HCT116 (cell line): ENCODE measurements around the gene LAMTOR4. TPM values are rescaled to one million over a fixed set of nuclear protein-coding genes. Genes with fewer than 3 reads are reported as not detected.
A peak's percentile ranks its signal among the peaks of the same experiment; 100 is the strongest.

Experiments used
- ATAC-seq: fragments of 200-7000 bp; cut with Tn5 transposase; 2 replicates; pipeline ENCODE4 v1.9.1; 2020; ENCODE audit warnings: mild to moderate bottlenecking, moderate library complexity
- BruUV-seq: library from RNA; stranded (reverse); fragments of 400-500 nt; replicated peaks from 2 replicates; lab custom pipeline; 2021; lab: Mats Ljungman, UMichigan
- CTCF ChIA-PET: fragments of 300-600 bp; sonication (Branson Sonifier 250); formaldehyde crosslinking; loops from one replicate; lab custom pipeline; 2021; ENCODE audit warnings: antibody characterized with exemption; lab: Charles Lee
- POLR2A ChIA-PET: fragments of 300-600, 350-600 bp; sonication (Branson Sonifier 250); formaldehyde crosslinking; loops from one replicate; lab custom pipeline; 2021; ENCODE audit warnings: antibody characterized with exemption; lab: Charles Lee
- RAD21 ChIA-PET, 2 experiments: fragments of 300-600 bp; sonication (Branson Sonifier 250); formaldehyde crosslinking; loops; one replicate each; lab custom pipeline; 2023; ENCODE audit warnings: low total read pairs in 2 of 2; ENCODE audit not compliant: uncharacterized antibody in 2 of 2, unreplicated experiment in 2 of 2, low non-redundant PET in 1 of 2; lab: Charles Lee
- DNase-seq: peaks from one replicate; pipeline ENCODE4 v3.0.0-alpha.2; 2010; ENCODE audit warnings: low read depth, low spot score
- H2AFZ ChIP-seq: fragments of 200-600 bp; shearing (Covaris generic), sonication (generic); 2 replicates; pipeline ENCODE4 v1.6.1; 2017; ENCODE audit warnings: low read depth, mixed run types, mixed read lengths, antibody characterized with exemption, low read length; ENCODE audit not compliant: poor library complexity, severe bottlenecking
- H3K27ac ChIP-seq: 2 replicates; pipeline ENCODE4 v1.5.1; 2012; ENCODE audit warnings: low read depth, low read length
- H3K27me3 ChIP-seq: fragments of 200-600 bp; sonication (generic); 2 replicates; pipeline ENCODE4 v1.6.1; 2016; ENCODE audit warnings: mixed run types, low read length, mixed read lengths; ENCODE audit not compliant: insufficient read depth
- H3K36me3 ChIP-seq, 2 experiments: fragments of 200-500 bp in 1 of 2; fragments of 200-600 bp in 1 of 2; sonication (Bioruptor generic) in 1 of 2; sonication (generic) in 1 of 2; 2 replicates each; pipeline versions ENCODE4 v1.5.1 to v1.6.1; 2014 to 2016; ENCODE audit warnings: low read length in 2 of 2, inconsistent platforms in 1 of 2, mixed read lengths in 1 of 2, mixed run types in 1 of 2; ENCODE audit not compliant: insufficient read depth in 2 of 2, control insufficient read depth in 1 of 2
- H3K4me1 ChIP-seq, 2 experiments: fragments of 200-600 bp in 1 of 2; sonication (generic) in 1 of 2; 2 replicates each; pipeline versions ENCODE4 v1.5.1 to v1.6.1; 2012 to 2017; ENCODE audit warnings: low read length in 2 of 2, inconsistent platforms in 1 of 2, mild to moderate bottlenecking in 1 of 2, mixed read lengths in 1 of 2, mixed run types in 1 of 2, moderate library complexity in 1 of 2; ENCODE audit not compliant: insufficient read depth in 2 of 2, control insufficient read depth in 1 of 2
- H3K4me2 ChIP-seq: fragments of 200-600 bp; sonication (generic); 2 replicates; pipeline ENCODE4 v1.6.1; 2017; ENCODE audit warnings: mixed run types, low read length, mixed read lengths
- H3K4me3 ChIP-seq, 2 experiments: fragments of 200-600 bp in 1 of 2; sonication (generic) in 1 of 2; replicated peaks in 1 of 2; 2 replicates each; pipeline ENCODE4 v1.5.1; 2011 to 2016; ENCODE audit warnings: low read length in 2 of 2, control low read depth in 1 of 2, low read depth in 1 of 2, mild to moderate bottlenecking in 1 of 2, mixed read lengths in 1 of 2, mixed run types in 1 of 2
- H3K79me2 ChIP-seq: fragments of 200-600 bp; sonication (generic); 2 replicates; pipeline ENCODE4 v1.6.1; 2017; ENCODE audit warnings: mild to moderate bottlenecking, mixed run types, low read length, moderate library complexity, mixed read lengths; ENCODE audit not compliant: insufficient read depth
- H3K9ac ChIP-seq: fragments of 200-600 bp; sonication (generic); 2 replicates; pipeline ENCODE4 v1.6.1; 2016; ENCODE audit warnings: low read length, mixed read lengths
- H3K9me2 ChIP-seq: fragments of 200-600 bp; sonication (generic), shearing (Covaris generic); 2 replicates; pipeline ENCODE4 v1.6.1; 2017; ENCODE audit warnings: mixed run types, mild to moderate bottlenecking, moderate library complexity; ENCODE audit not compliant: insufficient read depth
- H3K9me3 ChIP-seq, 2 experiments: fragments of 200-500 bp in 1 of 2; fragments of 200-600 bp in 1 of 2; sonication (Bioruptor generic) in 1 of 2; sonication (generic) in 1 of 2; 2 replicates each; pipeline ENCODE4 v1.6.1; 2014 to 2017; ENCODE audit warnings: low read length in 2 of 2, mixed read lengths in 2 of 2, inconsistent platforms in 1 of 2, low read depth in 1 of 2, mild to moderate bottlenecking in 1 of 2, mixed run types in 1 of 2, moderate library complexity in 1 of 2; ENCODE audit not compliant: control insufficient read depth in 1 of 2, insufficient read depth in 1 of 2
- H4K20me1 ChIP-seq: fragments of 200-600 bp; sonication (generic), shearing (Covaris generic); 2 replicates; pipeline ENCODE4 v1.6.1; 2017; ENCODE audit warnings: mixed run types, mild to moderate bottlenecking, moderate library complexity; ENCODE audit not compliant: insufficient read depth
- ATF3 ChIP-seq: IDR thresholded peaks from 2 replicates; pipeline ENCODE4 v1.6.1; 2012
- CBX3 ChIP-seq: IDR thresholded peaks from 2 replicates; pipeline ENCODE4 v1.6.1; 2012; ENCODE audit warnings: low read depth
- CEBPB ChIP-seq: IDR thresholded peaks from 2 replicates; pipeline ENCODE4 v1.6.1; 2012; ENCODE audit warnings: low read depth
- CTCF ChIP-seq, 3 experiments: fragments of 200-600 bp in 1 of 3; sonication (generic) in 1 of 3; IDR thresholded peaks in 2 of 3; conservative IDR thresholded peaks in 1 of 3; 2 replicates each; pipeline ENCODE4 v1.5.1; 2012 to 2017; ENCODE audit warnings: low read depth in 2 of 3, low read length in 2 of 3, antibody characterized with exemption in 1 of 3, borderline replicate concordance in 1 of 3, control low read depth in 1 of 3, mild to moderate bottlenecking in 1 of 3, mixed read lengths in 1 of 3, mixed run types in 1 of 3, moderate library complexity in 1 of 3; ENCODE audit not compliant: insufficient read depth in 1 of 3
- EGR1 ChIP-seq: IDR thresholded peaks from 2 replicates; pipeline ENCODE4 v1.6.1; 2012; ENCODE audit warnings: low read depth
- ELF1 ChIP-seq: IDR thresholded peaks from 2 replicates; pipeline ENCODE4 v1.6.1; 2012; ENCODE audit warnings: low read depth, borderline replicate concordance
- EZH2 ChIP-seq: fragments of 200-600 bp; sonication (generic); IDR thresholded peaks from 2 replicates; pipeline ENCODE4 v1.6.1; 2017; ENCODE audit warnings: antibody characterized with exemption, mixed run types
- EZH2phosphoT487 ChIP-seq: fragments of 200-600 bp; IDR thresholded peaks from 2 replicates; pipeline ENCODE4 v1.6.1; 2018; ENCODE audit warnings: antibody characterized with exemption, borderline replicate concordance
- FOSL1 ChIP-seq: IDR thresholded peaks from 2 replicates; pipeline ENCODE4 v1.6.1; 2012; ENCODE audit warnings: low read depth
- JUND ChIP-seq: IDR thresholded peaks from 2 replicates; pipeline ENCODE4 v1.6.1; 2012
- MAX ChIP-seq: IDR thresholded peaks from 2 replicates; pipeline ENCODE4 v1.6.1; 2012
- POLR2A ChIP-seq: IDR thresholded peaks from 2 replicates; pipeline ENCODE4 v1.7.0; 2011; ENCODE audit warnings: borderline replicate concordance; ENCODE audit not compliant: insufficient read depth, insufficient read length; ENCODE audit errors: extremely low read depth
- POLR2AphosphoS5 ChIP-seq: IDR thresholded peaks from 2 replicates; pipeline ENCODE4 v1.6.1; 2011; ENCODE audit warnings: mild to moderate bottlenecking, low read depth, low read length, moderate library complexity
- SIN3A ChIP-seq: IDR thresholded peaks from 2 replicates; pipeline ENCODE4 v1.6.1; 2012; ENCODE audit warnings: low read depth
- SP1 ChIP-seq: IDR thresholded peaks from 2 replicates; pipeline ENCODE4 v1.6.1; 2012; ENCODE audit warnings: low read depth
- SRF ChIP-seq: IDR thresholded peaks from 2 replicates; pipeline ENCODE4 v1.6.1; 2012; ENCODE audit warnings: low read depth
- TCF7L2 ChIP-seq: IDR thresholded peaks from 2 replicates; pipeline ENCODE4 v1.7.0; 2011; ENCODE audit warnings: borderline replicate concordance, inconsistent platforms; ENCODE audit not compliant: insufficient read depth, insufficient read length; ENCODE audit errors: extremely low read depth
- YY1 ChIP-seq: IDR thresholded peaks from 2 replicates; pipeline ENCODE4 v1.6.1; 2011; ENCODE audit warnings: low read length, low read depth, moderate library complexity, mild to moderate bottlenecking; ENCODE audit not compliant: insufficient replicate concordance; ENCODE audit errors: extremely low read depth
- ZBTB33 ChIP-seq: IDR thresholded peaks from 2 replicates; pipeline ENCODE4 v1.6.1; 2011; ENCODE audit warnings: mild to moderate bottlenecking, low read length, moderate library complexity; ENCODE audit not compliant: insufficient replicate concordance; ENCODE audit errors: extremely low read depth
- ZFX ChIP-seq: fragments of 450-650 bp; IDR thresholded peaks from 2 replicates; pipeline ENCODE4 v1.6.1; 2017
- ZNF274 ChIP-seq: fragments of 200-500 bp; sonication (Bioruptor generic); IDR thresholded peaks from 2 replicates; pipeline ENCODE4 v1.6.1; 2014; ENCODE audit warnings: mild to moderate bottlenecking, low read depth, low read length, inconsistent platforms
- intact Hi-C: fragments of 100-400 bp; cut with micrococcal nuclease; formaldehyde crosslinking; loops from 2 replicates; pipeline ENCODE4 v1.10.0; 2022
- total RNA-seq: library from RNA; stranded (reverse); gene quantifications from one replicate; pipeline ENCODE4 v1.2.1, GENCODE V29; 2021; ENCODE audit not compliant: unreplicated experiment

LAMTOR4 gene
- total RNA-seq, 1 experiment from 2014 or later, result 152 TPM

- BruUV-seq, result TSS peak; percentile 66
Measured at GRCh38 chr7:100119072-100119969, 29.4 kb upstream of the LAMTOR4 start, which contains the start of the genes CNPY4 and TAF6. TSS of gene CNPY4 (plus strand) at chr7:100119634. CDS start at chr7:100119745, 111 bp downstream. TSS of gene TAF6 (minus strand) at chr7:100119358. CDS start at chr7:100114209, 5,149 bp downstream.

More at GRCh38 chr7:100119072-100119969, 29.4 kb upstream of the LAMTOR4 start, which contains the start of the genes CNPY4 and TAF6:
- Histone ChIP-seq H3K4me3 (peak within 1 kb of the TSS; percentile 90 to 99), H3K27me3 (no peaks in the 10 kb centered on the region), H3K9ac (peak within 1 kb of the TSS; percentile 87), H3K79me2 (peaks cover 11% of the 10 kb centered on the region), H3K4me2 (peak within 1 kb of the TSS; percentile 91), H3K4me1 (peaks cover 8 to 20% of the 10 kb centered on the region in 2 experiments), H3K9me2 (no peaks in the 10 kb centered on the region), H3K36me3 (no peaks in the 10 kb centered on the region), H3K27ac (peak within 1 kb of the TSS; percentile 50), H3K9me3 (no peaks in the 10 kb centered on the region), H2AFZ (peak within 1 kb of the TSS; percentile 59), H4K20me1 (no peaks in the 10 kb centered on the region)
- intact Hi-C loops, result no loop called here
- peak; percentile 94 for DNase-seq
- ChIA-PET RAD21 (no interaction called here), CTCF (no interaction called here), POLR2A (no interaction called here)
- peak; percentile 83 for ATAC-seq
- TF ChIP-seq POLR2AphosphoS5 (peak; percentile 88), SIN3A (no peak), CTCF (IDR thresholded peaks at IDR 0.05 in 2 of 3, conservative IDR thresholded peaks at IDR 0.05 in 1 of 3; ENCODE audit: borderline replicate concordance in 1 of 3, insufficient read depth in 1 of 3, low read depth in 2 of 3, low read length in 2 of 3) (no peak), EZH2 (no peak), EGR1 (no peak), EZH2phosphoT487 (no peak), POLR2A (peak; percentile 57), ZFX (no peak), ATF3 (no peak), ELF1 (no peak), ZNF274 (no peak), SRF (no peak), SP1 (no peak), ZBTB33 (no peak), CBX3 (no peak), YY1 (peak; percentile 99), MAX (no peak), TCF7L2 (peak; percentile 70), JUND (no peak), FOSL1 (no peak), CEBPB (no peak)
